OCI-LY1 (cell line): ENCODE data around the gene CLCNKB.

ENCODE experiments used
- CTCF ChIP-seq: fragments of 200-600 bp; sonication (generic), shearing (Covaris generic); IDR thresholded peaks from 2 replicates; pipeline ENCODE4 v1.5.1; 2017; ENCODE audit warnings: mild to moderate bottlenecking, antibody characterized with exemption, low read length, moderate library complexity, mixed read lengths
- EZH2 ChIP-seq: fragments of 200-600 bp; sonication (generic), shearing (Covaris generic); IDR thresholded peaks from 2 replicates; pipeline ENCODE4 v1.8.0; 2017; ENCODE audit warnings: borderline replicate concordance, mixed run types, mild to moderate bottlenecking, antibody characterized with exemption, low read length, moderate library complexity, mixed read lengths

DNA sequence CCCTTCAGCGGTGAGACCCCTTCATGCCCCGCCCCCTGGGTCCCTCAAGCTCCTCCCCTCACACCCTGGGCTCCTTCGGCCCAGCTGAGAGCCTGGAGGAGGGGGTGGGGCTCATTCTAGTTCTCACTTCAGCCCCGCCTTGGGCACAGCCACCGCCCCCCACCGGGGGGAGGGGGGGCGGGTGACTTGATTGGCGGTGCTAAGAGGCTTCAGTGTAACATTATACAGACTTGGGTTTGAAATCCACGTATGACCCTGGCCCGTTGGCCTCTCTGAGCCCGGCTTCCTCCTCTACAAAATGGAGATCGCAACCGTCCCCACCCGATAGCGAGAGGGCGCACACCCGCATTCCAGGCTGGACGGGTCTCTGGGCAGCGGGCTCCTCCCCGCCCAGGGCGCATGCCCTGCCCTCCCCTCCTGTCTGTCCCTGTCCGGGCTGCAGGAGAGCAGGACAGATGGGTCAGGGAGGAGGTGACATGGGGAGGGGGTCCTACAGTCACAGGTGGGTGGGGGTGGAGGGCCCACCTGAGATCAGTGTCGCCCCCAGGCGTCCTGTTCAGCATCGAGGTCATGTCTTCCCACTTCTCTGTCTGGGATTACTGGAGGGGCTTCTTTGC is 5.1 kb downstream of the CLCNKB start:
- TF ChIP-seq CTCF: no peak
- TF ChIP-seq EZH2: no peak
